ENCODE measurements around the gene RYR1.

RYR1 gene

DNA sequence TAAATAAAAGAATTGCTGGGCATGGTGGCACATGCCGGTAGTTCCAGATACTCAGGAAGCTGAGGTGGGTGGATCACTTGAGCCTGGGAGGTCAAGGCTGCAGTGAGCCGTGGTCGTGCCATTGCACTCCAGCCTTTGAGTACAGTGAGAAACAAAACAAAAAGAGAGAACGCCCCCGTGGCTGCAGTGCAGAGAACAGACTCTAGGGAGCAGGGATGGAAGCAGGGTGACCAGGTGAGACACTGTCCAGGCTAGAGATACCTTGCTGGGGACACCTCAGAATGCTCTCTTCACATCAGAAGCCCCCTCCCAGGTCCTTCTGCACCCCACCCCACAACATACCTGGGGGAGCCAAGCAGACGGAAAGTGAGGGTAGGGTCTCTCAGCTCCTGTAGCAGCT is 159.4 kb downstream of the RYR1 start (continued):
- no peak for TF ChIP-seq OVOL3 (tag by site-specific recombination; IDR thresholded peaks at IDR 0.05)
- TF ChIP-seq ZNF623 (tag by site-specific recombination; IDR thresholded peaks at IDR 0.05) = no peak

DNA sequence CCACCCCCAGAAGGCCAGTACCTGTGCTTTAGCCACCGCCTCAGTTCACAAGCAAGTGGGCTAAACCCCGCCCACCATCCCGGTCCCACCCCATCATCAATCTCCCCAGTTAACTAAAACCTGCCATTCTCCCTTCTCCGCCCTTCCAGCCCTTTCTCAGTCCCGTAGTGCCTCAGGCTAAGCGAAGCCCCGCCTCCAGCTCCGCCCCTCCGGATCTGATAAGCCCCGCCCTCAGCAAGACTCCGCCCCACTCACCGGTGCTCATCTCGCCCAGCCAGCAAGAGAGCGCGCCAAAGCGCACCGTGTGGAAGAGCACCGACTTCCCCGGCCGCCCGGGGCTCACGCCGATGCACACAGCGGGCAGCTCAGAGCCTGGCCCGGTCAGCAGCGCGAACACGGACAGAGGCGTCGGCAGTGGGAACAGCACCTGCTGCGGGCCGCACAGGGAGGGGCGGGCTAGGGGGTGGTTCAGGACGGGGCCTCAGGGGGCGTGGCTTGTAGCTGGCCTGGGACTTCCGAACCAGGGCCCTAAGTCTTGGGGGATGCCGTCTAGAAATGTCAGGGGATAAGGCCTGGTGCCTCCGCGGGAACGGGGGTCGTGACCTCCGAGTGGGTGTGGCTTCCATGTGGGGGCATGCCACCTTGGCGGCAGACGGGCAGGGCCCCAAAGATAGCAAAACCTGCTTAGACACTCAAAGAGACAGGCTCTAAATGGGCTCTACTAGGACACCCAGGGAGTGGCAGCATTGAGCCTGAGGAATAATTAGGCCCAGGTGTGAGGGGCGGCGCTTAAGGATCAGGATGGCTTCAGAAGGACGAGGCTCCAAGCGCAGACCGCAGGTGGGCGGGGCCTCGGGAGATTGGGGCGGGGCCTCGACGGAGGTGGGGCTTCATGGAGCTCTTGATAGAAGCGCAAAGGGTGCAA is 162.8 kb downstream of the RYR1 start:
- H3K27ac ChIP-seq (ENCODE audit: extremely low read depth, low read depth, low read length) = peak overlapping the region; percentile 49; the same call in 1 of the 2 replicates
- ChIA-PET CTCF (interaction anchor here (0.5 to 2.7 kb wide), 13 partner anchors 10 to 570 kb away, joined by 3 to 11 read pairs (median 3); no protein-coding TSS in a partner anchor), POLR2A (interaction anchor here (0.5 to 5.5 kb wide), 23 partner anchors 9 to 840 kb away, joined by 3 to 84 read pairs (median 6); partner anchors contain the start of genes ACTN4, EIF3K, GGN and PSMD8)
- peaks cover 12% of the 10 kb centered on the region for H3K4me1 ChIP-seq (ENCODE audit: control insufficient read depth, insufficient read depth, low read length)
- peaks cover 0 to 1% of the 10 kb centered on the region in 2 experiments; a peak in 1 of 3 replicates for H3K36me3 ChIP-seq (ENCODE audit: control insufficient read depth in 2 of 2, insufficient read depth in 1 of 2, low read length in 2 of 2)
- H3K9me3 ChIP-seq (ENCODE audit: control insufficient read depth, insufficient read depth, low read depth, low read length) = no peaks in the 10 kb centered on the region
- peak overlapping the region; percentile 42 for H3K4me3 ChIP-seq (ENCODE audit: low read depth, low read length)
- TF ChIP-seq SALL2 (tag by site-specific recombination; IDR thresholded peaks at IDR 0.05; ENCODE audit: borderline replicate concordance) (no peak), ZNF184 (tag by site-specific recombination; IDR thresholded peaks at IDR 0.05) (no peak), ZSCAN23 (tag by site-specific recombination; IDR thresholded peaks at IDR 0.05) (no peak), ZNF10 (tag by site-specific recombination; IDR thresholded peaks at IDR 0.05) (peak; percentile 98), ZNF155 (tag by site-specific recombination; IDR thresholded peaks at IDR 0.05) (no peak), FEZF1 (tag by site-specific recombination; IDR thresholded peaks at IDR 0.05) (peak; percentile 66), KLF8 (tag by site-specific recombination; IDR thresholded peaks at IDR 0.05) (peak; percentile 92), ZBTB48 (tag by site-specific recombination; IDR thresholded peaks at IDR 0.05) (peak; percentile 88), ZNF426 (tag by site-specific recombination; IDR thresholded peaks at IDR 0.05) (no peak), ZNF664 (tag by site-specific recombination; IDR thresholded peaks at IDR 0.05) (no peak), ZNF837 (tag by site-specific recombination; IDR thresholded peaks at IDR 0.05) (no peak), ZNF335 (tag by site-specific recombination; conservative IDR thresholded peaks at IDR 0.05) (peak; percentile 100), SCRT1 (tag by site-specific recombination; IDR thresholded peaks at IDR 0.05; ENCODE audit: borderline replicate concordance) (peak; percentile 35; the same call in 1 of the 2 replicates), ZNF670 (tag by site-specific recombination; IDR thresholded peaks at IDR 0.05; ENCODE audit: low read depth) (no peak), ZNF677 (tag by site-specific recombination; IDR thresholded peaks at IDR 0.05) (no peak), ZNF629 (tag by site-specific recombination; IDR thresholded peaks at IDR 0.05) (no peak), PRDM1 (tag by site-specific recombination; IDR thresholded peaks at IDR 0.05) (peak; percentile 75), ZNF146 (tag by site-specific recombination; IDR thresholded peaks at IDR 0.05) (no peak), ZNF214 (tag by site-specific recombination; IDR thresholded peaks at IDR 0.05; ENCODE audit: borderline replicate concordance) (no peak), ZNF416 (tag by site-specific recombination; IDR thresholded peaks at IDR 0.05) (no peak), ZNF544 (tag by site-specific recombination; IDR thresholded peaks at IDR 0.05) (no peak), ZNF791 (tag by site-specific recombination; IDR thresholded peaks at IDR 0.05) (no peak), ZNF133 (tag by site-specific recombination; IDR thresholded peaks at IDR 0.05) (no peak; the same call in 1 of the 2 replicates), KLF1 (tag by site-specific recombination; IDR thresholded peaks at IDR 0.05) (peak; percentile 99), SCRT2 (tag by site-specific recombination; IDR thresholded peaks at IDR 0.05) (peak; percentile 91), ZNF157 (tag by site-specific recombination; IDR thresholded peaks at IDR 0.05) (no peak), ZNF324 (tag by site-specific recombination; IDR thresholded peaks at IDR 0.05) (no peak), SP3 (tag by site-specific recombination; IDR thresholded peaks at IDR 0.05) (peak; percentile 99), ZNF623 (tag by site-specific recombination; IDR thresholded peaks at IDR 0.05) (peak; percentile 12; the same call in 1 of the 2 replicates), ZNF530 (tag by site-specific recombination; IDR thresholded peaks at IDR 0.05; ENCODE audit: low read depth) (no peak), ZNF660 (tag by site-specific recombination; IDR thresholded peaks at IDR 0.05) (no peak), GLIS1 (tag by site-specific recombination; IDR thresholded peaks at IDR 0.05) (peak; percentile 84), ZNF132 (tag by site-specific recombination; IDR thresholded peaks at IDR 0.05; ENCODE audit: borderline replicate concordance) (no peak), ZNF366 (tag by site-specific recombination; conservative IDR thresholded peaks at IDR 0.05) (peak; percentile 51; the same call in 1 of the 2 replicates)
- TF ChIP-seq, protein P1, sequence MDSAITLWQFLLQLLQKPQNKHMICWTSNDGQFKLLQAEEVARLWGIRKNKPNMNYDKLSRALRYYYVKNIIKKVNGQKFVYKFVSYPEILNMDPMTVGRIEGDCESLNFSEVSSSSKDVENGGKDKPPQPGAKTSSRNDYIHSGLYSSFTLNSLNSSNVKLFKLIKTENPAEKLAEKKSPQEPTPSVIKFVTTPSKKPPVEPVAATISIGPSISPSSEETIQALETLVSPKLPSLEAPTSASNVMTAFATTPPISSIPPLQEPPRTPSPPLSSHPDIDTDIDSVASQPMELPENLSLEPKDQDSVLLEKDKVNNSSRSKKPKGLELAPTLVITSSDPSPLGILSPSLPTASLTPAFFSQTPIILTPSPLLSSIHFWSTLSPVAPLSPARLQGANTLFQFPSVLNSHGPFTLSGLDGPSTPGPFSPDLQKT (IDR thresholded peaks at IDR 0.05; ENCODE audit: borderline replicate concordance, low read depth, low read length) = no peak
- TF ChIP-seq, protein P2, sequence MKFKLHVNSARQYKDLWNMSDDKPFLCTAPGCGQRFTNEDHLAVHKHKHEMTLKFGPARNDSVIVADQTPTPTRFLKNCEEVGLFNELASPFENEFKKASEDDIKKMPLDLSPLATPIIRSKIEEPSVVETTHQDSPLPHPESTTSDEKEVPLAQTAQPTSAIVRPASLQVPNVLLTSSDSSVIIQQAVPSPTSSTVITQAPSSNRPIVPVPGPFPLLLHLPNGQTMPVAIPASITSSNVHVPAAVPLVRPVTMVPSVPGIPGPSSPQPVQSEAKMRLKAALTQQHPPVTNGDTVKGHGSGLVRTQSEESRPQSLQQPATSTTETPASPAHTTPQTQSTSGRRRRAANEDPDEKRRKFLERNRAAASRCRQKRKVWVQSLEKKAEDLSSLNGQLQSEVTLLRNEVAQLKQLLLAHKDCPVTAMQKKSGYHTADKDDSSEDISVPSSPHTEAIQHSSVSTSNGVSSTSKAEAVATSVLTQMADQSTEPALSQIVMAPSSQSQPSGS (tag by site-specific recombination; IDR thresholded peaks at IDR 0.05; ENCODE audit: low read depth) = no peak

All from HEK293 (cell line).